ENCODE results near the gene NRF1.
"Not testable (repeated sequence)": the region's sequence is repeated elsewhere in the genome, so short reads cannot be mapped to it uniquely, and the experiment has no call there.

Gene NRF1

GRCh38 chr7:129664029-129665012 lies 52.8 kb downstream of the NRF1 start:
- peak; percentile 64 for TF ChIP-seq CTCF (conservative IDR thresholded peaks at IDR 0.05; ENCODE audit: low read depth, low read length)
- no peak overlapping the region for H3K4me3 ChIP-seq (ENCODE audit: low read depth, low read length)
- DNase-seq (ENCODE audit: low read depth), result peak; percentile 89

- peak; percentile 98 for DNase-seq (ENCODE audit: low read depth)
- peak; percentile 1 for TF ChIP-seq CTCF (conservative IDR thresholded peaks at IDR 0.05; ENCODE audit: low read depth, low read length)
- no peak overlapping the region for H3K4me3 ChIP-seq (ENCODE audit: low read depth, low read length)
Measured at GRCh38 chr7:129665013-129665401, 53.5 kb downstream of the NRF1 start.

- no peak for DNase-seq (ENCODE audit: low read depth)
- no peak overlapping the region for H3K4me3 ChIP-seq (ENCODE audit: low read depth, low read length)
- no peak for TF ChIP-seq CTCF (conservative IDR thresholded peaks at IDR 0.05; ENCODE audit: low read depth, low read length)
Measured at GRCh38 chr7:129667116-129667515, 55.6 kb downstream of the NRF1 start.

GRCh38 chr7:129667551-129667950 lies 56.0 kb downstream of the NRF1 start:
- no peak for TF ChIP-seq CTCF (conservative IDR thresholded peaks at IDR 0.05; ENCODE audit: low read depth, low read length)
- DNase-seq (ENCODE audit: low read depth), result no peak
- H3K4me3 ChIP-seq (ENCODE audit: low read depth, low read length), result no peak overlapping the region

GRCh38 chr7:129669901-129670300 lies 58.4 kb downstream of the NRF1 start:
- TF ChIP-seq CTCF (conservative IDR thresholded peaks at IDR 0.05; ENCODE audit: low read depth, low read length), result no peak
- H3K4me3 ChIP-seq (ENCODE audit: low read depth, low read length), result no peak overlapping the region
- no peak for DNase-seq (ENCODE audit: low read depth)

GRCh38 chr7:129670656-129671055 lies 59.1 kb downstream of the NRF1 start:
- TF ChIP-seq CTCF (conservative IDR thresholded peaks at IDR 0.05; ENCODE audit: low read depth, low read length), result no peak
- DNase-seq (ENCODE audit: low read depth), result peak; percentile 68
- H3K4me3 ChIP-seq (ENCODE audit: low read depth, low read length), result no peak overlapping the region

GRCh38 chr7:129671266-129671665 lies 59.7 kb downstream of the NRF1 start:
- no peak overlapping the region for H3K4me3 ChIP-seq (ENCODE audit: low read depth, low read length)
- DNase-seq (ENCODE audit: low read depth), result no peak
- TF ChIP-seq CTCF (conservative IDR thresholded peaks at IDR 0.05; ENCODE audit: low read depth, low read length), result no peak

- H3K4me3 ChIP-seq (ENCODE audit: low read depth, low read length); DNase-seq (ENCODE audit: low read depth): not testable (repeated sequence)
Measured at GRCh38 chr7:129674475-129674874, 63.0 kb downstream of the NRF1 start.

Measured in choroid plexus epithelial cell (primary cell).